Measurements from ENCODE around the gene KCNJ2.

KCNJ2 gene

DNA sequence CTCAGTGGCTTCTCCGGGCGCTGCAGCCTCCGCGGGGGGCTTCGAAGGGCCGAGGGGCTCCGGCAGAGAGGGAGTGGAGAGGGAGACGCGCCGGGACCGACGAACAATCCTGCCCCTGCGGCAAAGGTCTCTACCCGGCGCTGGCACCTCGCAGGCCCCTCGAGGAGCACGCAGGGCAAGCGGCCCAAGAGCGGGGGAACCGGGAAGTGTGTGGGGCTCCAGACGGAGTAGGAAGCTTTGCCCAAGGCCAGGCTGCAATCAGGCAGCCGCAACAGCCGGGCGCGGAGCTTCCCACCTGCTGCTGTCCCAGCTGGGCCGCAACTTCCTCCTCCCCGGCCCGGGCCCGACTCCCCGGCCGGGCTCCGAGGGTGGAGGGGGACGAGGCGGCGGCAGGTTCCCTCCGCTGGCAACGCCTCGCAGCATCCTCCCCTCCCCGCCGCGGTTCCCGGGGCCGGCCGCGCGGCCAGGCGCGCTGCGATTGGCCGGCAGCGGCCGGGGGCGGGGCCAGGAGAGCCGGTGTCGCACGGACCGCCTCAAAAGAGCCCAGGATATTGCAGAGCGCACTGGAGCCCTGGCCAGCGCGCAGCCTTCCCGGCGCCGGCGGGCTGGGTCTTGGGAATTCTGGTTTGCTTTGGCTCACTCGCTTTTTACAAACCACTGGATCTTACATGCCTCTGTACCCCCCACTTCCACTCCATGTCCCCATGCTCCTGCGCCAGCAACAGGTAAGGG is at the start of gene KCNJ2:
TSS of gene KCNJ2 (plus strand) at position 556 of the 732 bp plus-strand sequence. CDS start 5,508 bp downstream, outside the sequence.
- no peak for DNase-seq

DNA sequence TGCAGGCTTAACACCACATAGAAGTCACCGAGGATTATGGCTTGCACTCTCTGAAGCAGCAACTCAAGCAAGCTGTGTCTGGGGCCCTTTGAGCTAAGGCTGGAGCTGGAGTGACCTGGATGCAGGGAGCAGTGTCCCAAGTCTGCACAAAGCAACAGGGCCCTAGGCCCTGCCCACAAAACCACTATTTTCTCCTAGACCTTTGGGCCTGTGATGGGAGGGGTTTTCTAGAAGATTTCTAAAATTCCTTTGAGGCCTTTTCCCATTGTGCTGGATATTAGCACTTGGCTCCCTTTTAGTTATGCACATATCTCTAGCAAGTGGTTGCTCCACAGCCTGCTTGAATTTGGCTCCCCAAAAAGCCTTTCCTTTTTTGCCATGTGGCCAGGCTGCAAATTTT is 49.8 kb upstream of the KCNJ2 start:
- no peak for DNase-seq

DNA sequence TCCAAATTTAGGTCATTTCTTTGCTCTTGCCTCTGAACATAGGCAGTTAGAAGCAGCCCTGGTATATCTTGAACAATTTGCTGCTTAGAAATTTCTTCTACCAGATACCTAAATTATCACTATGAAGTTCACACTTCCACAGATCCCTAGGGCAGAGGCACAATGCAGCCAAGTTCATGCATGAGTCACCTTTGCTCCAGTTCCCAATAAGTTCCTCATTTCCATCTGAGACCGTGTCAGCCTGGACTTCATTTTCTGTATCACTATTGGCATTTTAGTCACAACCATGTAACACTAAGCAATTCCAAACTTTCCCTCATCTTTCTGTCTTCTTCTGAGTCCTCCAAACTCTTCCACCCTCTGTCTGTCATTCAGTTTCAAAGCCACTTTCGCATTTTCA is 49.3 kb upstream of the KCNJ2 start:
- no peak for DNase-seq

DNA sequence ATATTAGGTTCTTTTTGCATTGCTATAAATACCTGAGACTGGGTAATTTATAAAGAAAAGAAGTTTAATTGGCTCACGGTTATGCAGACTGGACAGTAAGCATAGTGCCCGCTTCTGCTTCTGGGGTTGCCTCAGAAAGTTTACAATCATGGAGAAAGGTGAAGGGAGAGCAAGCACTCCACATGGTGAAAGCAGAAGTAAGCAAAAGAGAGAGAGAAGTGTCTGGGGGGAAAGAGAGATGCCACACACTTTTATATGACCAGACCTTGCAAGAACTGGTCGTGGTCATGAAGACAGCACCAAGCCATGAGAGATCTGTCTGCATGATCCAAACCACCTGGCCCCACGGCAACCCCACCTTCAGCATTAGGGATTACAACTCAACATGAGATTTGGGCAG is 48.9 kb upstream of the KCNJ2 start:
- no peak for DNase-seq

DNA sequence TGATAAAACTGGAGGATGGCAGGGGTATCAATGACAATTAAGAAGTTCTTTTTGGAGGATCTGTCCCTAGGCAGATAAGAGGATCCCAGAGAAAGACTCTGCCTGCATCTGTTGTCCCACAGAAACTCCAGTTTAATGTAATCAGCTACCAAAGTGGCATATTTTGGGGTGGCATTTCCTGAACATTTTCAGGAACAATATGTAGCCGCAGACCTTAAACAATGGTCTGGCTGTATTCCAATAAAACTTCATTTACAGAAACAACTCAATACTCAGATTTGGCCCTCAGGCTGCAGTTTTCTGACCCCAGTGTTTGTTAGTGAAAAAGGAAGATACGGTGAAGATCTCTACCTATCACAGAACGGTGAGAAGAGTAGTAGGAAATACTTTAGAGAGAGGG is 48.2 kb upstream of the KCNJ2 start:
- DNase-seq, result no peak

DNA sequence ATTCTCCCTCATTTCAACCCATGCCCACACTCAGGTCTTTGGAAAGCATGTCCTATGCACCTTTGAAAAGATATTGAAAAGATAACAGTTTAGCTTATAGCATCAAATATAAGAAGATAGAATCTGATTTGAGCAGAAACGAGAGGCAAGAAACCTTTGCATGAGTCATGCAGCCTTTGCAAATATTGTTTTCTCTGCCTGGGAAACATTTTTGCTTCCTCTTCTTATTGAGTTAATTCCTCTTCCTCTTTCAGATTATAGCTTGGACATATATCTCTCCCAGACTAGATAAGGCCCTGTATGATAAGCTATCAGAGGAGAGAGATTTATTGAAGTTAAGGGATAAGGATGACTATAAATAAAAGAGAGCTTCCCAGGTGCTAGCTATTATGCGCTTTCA is 46.1 kb upstream of the KCNJ2 start:
- DNase-seq, result no peak

DNA sequence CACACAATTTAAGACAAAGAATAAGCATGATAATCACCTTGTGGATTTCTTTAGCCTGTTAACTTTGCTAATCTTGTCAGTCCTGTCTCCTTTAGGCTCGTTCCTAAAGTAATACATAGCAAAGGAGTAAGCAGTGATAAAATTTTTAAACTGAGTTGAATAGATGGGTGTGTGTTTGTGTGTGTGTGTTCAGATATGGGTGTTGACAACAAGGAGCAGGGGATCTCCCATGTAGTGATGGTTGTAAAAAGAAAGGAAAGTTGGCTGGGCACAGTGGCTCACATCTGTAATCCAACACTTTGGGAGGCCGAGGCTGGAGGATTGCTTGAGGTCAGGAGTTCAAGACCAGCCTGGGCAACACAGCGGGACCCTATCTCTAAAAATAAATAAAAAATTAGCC is 44.6 kb upstream of the KCNJ2 start:
- DNase-seq, result no peak

DNA sequence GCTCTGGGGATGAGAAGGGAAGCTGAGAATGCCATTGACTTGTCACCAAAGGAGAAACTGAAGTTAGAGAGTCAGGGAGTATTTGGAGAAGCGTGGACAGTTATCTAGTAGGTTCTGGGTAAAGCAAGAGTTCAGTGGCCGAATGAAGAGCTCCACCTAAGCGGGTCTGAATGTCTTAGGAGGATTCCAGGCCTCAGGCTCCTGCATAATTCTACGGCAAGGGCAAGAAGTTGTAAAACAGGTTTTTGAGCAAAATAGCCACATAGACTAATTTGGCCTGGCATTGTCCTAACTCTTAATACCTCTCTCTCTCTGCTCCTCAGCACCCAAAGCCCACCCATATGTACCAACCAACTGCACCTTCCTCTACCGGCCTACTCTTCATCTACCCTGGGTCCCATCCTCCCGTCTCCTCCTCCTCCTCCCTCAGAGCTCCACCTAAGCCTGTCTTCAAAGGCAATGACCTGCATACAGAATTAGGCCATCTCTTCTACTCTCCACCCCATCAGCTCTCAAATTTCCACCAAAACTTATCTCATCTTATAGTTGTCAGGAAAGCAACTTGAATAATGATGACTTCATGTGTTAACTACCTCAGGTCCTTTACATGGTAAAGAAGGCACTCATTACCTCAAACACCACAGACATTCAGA is 42.0 kb upstream of the KCNJ2 start:
- DNase-seq, result no peak

DNA sequence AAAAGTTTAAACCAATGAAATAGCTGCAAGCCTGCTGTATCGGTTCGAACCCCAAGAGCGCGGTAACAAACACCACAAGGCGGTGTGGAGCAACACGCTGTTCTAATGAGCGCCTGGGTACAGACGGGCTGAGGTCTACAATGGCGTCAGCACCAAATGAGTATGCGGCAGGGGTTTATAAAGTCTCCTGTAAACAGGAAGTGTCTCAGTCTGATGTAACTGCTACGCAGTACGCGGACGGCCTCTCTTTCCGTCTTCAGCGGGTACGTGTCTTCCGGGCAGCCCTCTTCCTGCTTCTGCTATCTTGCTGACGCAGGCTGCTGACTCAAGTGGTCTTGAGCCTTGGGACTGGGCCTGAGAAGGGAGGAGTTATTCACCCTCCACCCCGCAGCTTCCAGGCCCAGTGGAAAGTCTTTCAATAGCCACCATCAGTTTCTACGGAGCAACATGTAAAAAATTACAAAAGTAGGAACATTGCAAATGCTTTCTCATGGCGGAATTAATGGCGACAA is 40.5 kb upstream of the KCNJ2 start:
- DNase-seq, result no peak

DNA sequence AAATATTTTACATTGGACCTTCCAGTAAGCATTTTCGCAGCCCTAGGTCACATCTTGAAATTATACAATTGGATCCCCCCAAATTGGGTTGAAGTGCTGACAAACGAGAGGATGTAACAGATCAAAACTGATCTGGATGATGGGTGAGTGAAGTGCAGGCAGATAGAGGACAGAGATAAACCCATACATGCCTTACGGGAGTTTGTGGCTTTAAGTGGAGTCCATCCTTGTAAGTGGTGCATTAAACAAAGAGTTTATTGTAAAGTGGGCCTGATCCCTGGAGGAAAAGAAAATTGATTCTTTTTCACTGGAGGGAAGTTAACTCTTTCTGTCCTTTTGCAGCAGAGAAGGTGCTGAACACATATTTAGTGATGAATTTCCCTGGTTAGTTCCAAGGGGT is 39.0 kb upstream of the KCNJ2 start:
- no peak for DNase-seq

DNA sequence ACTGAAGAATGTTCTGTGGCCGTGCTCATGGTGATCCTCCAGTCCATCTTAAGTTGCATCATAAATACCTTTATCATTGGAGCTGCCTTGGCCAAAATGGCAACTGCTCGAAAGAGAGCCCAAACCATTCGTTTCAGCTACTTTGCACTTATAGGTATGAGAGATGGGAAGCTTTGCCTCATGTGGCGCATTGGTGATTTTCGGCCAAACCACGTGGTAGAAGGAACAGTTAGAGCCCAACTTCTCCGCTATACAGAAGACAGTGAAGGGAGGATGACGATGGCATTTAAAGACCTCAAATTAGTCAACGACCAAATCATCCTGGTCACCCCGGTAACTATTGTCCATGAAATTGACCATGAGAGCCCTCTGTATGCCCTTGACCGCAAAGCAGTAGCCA is 36.8 kb upstream of the KCNJ2 start:
- DNase-seq, result no peak

DNA sequence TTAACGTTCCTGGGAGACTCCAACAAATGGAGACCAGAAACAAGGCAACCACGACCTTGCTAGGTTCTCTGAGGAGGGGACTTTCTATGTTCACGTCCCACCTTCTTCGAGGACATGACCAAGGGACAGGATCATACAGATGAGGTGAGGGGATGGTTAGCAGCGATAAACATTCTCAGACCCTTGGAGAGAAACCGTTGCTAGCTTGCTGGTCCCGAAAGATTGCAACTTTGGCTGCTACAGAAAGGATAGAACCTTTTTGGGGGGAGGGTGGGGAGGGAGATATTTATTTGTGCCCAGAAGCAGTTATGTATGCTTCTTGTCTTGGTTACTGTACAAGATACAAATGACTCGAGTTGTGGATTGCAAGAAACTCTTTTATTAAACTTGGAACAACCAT is 35.3 kb upstream of the KCNJ2 start:
- no peak for DNase-seq

DNA sequence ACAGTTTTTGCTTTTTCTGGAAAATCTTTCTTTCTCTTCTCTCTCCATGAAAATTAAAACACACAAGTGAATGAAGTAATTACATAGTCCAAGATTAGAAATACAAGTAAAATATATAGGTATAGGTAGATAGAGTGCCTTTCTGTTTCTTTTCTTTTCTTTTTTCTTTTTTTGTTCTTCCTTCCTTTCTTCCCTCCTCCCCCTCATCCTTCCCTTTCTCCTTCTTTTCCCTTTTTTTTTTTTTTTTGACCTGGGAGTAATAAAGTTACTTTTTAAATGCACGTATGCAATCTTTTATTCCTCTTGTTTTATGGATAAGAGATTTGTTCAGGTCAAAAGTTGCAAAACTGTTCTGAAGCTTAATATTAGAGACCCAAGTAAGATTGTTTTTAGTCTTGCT is 34.6 kb upstream of the KCNJ2 start:
- DNase-seq, result no peak

DNA sequence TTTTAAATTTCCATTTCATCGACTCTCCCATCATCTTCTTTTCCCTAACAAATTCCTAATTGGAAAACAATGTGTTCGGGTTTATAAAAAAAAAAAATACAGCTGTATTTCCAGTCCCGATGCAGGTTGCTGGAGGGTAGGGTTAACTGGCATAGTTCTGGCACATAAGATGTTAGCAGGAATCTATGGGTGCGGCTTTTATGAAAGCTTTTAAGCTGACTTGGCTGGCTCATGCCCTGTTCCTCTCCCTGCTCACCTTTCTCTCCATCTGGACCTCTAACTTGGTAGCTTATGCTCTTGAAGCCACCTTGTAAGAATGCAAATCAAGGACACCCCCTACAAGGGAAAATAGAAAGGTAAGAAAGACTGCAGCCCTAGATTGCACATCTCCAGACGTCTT is 33.2 kb upstream of the KCNJ2 start:
- DNase-seq, result no peak

DNA sequence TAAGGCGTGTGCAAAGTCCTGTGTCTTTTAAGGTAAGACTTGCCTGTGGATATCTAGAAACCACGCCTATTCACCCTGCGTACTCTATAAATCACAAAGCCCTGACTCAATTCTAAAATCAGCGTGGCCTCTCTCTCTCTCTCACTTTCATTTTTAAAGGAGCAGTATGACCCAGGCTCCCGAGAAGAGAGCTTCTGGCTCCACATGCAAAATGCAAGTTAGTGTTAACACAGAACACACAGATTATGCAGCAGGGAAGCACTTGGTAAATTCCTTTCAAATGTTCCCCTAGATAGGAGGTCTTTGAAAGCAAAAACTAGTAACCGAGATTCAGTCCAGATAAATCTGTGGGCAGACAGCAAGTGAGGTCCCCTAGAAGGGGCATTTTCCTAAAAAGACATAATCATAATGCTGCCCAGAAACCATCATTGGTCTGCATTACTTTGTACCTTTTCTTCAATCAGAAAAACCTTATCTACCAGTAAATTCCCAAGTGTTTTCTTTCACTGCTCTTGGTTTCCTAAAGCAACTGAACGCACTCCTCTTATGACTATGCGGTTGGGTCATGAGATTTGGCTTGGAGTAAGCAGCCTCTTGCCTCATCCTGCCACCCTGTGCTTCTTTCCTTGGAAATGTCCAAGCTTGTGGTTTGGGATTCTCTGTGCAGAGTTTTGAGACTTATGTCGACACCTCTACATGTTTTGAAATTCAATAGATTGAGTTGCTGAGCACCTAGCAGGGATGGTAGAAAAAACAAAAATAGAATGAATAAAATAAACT is 31.7 kb upstream of the KCNJ2 start:
- DNase-seq, result no peak

DNA sequence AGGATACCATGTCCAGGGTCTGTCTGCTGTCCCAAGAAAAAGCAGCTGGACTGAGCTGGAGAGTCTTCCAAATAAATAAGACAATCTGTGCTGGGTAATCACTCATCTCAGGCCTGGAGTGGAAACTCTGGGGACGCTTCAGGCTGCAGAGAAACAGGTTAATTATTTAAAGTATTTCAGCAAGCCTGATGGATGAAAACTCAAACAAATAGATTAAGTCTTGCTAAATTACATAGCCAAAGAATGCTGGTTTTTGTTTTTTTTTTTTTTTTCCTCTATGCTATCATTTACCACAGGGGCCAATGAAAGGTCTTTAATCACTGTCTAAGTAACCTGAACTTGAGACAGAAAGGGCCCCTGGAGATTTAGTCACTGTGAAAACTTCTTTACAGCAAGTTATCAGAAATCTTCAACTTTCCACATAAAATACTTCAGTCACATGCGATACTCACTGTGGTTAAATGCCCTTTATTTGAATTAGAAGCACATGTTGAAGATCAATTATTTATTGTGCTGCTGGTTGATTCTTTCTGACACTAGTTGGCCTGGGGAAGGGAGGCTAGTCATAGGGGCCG is 31.0 kb upstream of the KCNJ2 start:
- no peak for DNase-seq

DNA sequence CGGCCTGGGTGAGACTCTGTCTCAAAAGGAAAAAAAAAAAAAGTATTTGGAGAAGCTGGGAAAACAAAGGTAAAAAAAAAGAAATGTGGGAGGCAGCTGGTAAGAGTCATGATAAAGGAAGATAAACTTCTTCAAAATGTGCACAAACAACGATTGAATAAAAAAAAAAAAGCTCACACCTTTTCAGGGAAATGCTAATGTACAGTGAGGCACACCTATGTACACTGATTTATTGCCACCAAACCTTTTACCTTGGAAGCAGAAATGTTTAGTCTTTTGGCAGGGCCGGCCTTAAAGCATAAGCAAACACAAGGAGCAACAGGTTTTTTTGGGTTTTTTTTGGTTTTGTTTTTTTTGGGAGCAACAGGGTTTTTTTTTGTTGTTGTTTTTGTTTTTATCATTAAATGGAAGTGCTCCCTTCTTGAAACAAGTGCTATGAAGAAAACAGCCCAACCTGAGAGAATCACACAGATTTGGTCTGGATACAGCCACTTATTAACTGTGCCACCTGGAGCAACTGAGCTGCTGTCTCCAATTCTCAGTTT is 29.8 kb upstream of the KCNJ2 start:
- no peak for DNase-seq

DNA sequence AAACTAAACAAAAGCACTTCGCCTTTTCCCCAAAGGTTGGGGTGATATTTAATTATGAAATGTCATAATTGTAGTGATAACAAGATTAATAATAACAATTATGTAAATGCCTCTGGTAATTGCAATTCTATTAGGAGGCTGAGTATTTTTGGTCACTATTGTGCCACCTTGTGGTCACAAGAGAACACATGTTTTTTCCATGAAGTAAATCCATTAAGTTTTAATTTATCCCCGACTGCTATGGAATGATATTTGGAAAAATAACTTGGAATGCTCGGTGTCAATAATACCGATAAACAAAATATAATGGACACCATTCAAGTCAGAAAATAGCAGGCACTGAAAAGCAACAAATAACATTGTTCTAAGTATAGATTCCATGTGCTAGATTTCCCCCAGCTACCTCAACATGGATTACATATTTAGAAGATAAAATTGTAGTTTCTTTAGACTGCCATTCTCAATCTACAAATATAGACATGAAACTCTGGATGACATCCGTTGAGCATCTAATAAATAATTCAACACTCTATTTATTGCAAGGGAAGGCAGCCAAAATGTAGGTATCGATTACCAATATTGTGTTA is 25.0 kb upstream of the KCNJ2 start:
- DNase-seq, result no peak

DNA sequence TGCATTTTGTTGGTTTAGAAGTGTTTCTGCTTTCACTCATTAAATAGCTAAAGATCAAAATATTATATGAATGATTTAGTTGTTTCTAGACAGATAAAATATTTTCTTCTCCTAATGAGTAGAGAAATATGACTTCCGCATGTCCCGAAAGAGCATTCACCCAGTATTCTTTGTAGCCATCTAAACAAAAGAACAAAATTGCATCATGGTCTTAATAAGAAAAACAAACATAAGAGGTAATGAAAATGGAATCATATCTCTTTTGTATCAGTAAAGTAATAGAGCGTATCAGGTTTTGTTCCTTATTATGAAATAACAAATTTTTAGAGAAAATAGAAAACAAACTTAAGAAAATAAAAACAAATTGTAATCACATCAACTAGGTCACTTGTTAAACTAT is 16.1 kb upstream of the KCNJ2 start:
- no peak for DNase-seq

DNA sequence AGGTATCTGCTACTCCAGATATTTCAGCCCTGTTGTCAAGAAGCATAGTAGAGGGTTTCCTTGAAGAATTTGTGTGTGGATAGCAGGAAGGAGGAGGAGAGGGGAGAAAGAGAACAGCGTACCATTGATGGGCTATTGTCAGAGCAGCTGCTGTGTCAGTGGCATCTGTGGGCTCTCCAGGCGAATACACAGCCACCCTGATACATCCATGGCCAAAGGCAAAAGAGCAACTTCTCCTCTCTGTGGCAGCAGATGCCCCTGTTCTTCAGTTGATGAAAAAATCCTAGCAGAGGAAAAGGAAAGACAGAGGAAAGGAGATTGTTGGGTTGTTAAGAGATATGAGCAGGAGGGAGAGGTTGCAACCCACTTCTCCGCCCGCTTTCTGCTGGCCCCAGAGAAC is 12.2 kb upstream of the KCNJ2 start:
- no peak for DNase-seq

DNA sequence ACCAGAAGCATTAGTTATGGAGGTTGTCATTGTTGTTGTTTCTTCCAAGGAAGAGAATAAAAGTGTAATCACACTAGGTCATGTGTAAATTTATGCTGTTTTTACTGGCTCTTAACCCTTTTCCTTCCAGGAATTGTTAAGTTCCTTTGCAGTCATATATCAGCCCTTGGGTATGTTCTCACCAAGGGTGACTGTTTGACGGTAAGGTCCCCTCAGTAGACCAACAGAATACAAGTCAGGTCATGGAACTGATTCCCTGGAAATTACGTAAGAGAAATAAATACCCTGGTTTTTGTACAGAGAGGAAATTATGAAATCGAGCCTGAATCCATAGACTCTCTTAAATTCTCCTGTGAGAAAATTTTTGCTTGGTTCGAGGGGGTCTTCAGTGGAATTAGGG is 11.2 kb upstream of the KCNJ2 start:
- DNase-seq, result no peak

DNA sequence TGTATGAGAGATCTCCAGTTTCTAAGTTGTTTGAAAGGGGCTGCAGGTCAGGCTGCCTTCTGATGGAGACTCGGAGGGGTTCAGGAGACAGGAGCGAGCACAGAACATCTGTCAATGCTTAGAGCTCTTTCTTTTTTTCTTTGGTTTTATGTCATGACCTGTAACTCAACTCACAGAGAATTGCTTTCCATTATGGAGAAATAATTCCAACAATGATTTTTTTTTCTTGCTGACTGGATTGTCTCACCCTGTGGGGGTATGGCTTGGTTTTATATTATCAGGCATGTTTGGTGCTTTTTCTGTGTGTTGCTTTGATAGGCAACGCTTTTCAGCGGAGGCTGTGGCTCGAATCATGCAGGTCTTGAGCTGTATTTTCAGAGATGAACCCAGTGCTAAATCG is 10.7 kb upstream of the KCNJ2 start:
- DNase-seq, result no peak

DNA sequence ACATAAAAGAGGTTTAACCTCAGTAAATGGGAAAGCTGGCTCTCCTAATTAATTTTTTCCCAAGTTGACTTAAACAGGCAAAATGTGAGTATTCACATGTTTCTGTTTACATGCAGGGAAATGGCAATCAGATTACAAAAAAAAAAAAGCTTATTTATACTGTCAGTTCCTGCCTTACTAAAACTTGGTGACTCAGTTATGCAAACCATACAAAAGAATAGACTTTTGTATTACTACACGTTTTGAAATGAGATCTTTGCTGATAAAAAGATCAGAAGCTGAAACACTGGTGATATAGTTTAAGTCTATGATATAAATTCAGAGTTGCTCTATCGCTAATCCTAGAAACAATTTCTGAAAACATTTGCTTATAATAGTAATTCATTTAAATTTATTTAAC is 9.4 kb upstream of the KCNJ2 start:
- no peak for DNase-seq
